ENCODE data around the gene PXN.

PXN gene

DNA sequence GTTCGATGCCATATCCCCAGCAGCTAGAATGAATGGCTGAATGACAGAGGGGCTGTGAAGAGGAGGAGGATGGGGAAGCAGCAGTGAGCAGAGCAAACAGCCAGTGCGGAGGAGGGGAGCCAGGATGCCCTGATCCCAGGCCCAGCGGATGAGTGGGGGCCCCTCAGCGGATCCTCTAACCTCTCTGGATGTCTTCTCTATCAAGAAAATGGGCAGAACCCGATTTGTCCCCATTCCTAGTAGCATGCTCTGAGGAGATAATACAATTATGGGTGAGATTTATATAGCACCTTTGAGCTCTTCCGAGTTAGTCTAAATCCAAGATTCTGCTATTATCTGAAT, 34.6 kb downstream of the PXN start:
- Histone ChIP-seq H3K27me3 (ENCODE audit: insufficient read depth, low read length) (no peaks in the 10 kb centered on the region), H2AFZ (ENCODE audit: low read depth, low read length) (no peak overlapping the region), H3K4me3 (ENCODE audit: low read length) (no peak overlapping the region), H3K4me1 (ENCODE audit: insufficient read depth, low read length) (peaks cover 63% of the 10 kb centered on the region), H3K9me3 (ENCODE audit: low read length) (no peaks in the 10 kb centered on the region), H3K36me3 (ENCODE audit: insufficient read depth, low read length) (no peaks in the 10 kb centered on the region)

DNA sequence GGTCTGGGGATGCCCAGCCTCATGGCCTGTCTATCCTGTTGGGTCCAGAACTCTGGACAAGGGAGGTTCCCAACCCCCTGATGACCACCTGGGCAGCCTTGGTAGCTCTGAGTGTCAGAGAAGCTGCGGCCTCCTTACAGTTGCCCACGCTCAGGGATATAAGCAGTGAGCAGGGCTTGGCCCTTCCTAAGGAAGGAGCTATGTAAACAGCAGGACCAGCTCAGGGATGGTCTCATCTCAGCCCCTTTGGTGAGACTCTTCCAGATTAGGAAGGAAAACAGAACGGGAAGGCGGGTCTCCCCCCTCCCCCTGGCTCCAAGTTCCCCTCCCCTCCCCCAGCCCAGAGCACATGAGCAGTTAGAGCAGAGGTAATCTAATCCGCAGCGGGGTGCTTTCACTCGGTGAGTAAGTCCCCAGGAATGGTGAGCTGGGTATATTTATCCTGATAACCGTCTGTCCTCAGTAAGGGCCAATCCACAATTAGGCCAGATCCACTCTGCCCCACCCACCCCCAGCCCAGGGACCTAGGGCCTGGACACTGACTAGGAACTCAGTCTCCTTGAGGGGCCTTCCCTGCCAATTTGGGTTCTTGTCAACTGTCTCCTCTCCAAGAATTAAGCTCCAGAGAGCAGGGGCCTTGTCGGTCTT, 35.1 kb downstream of the PXN start:
- Histone ChIP-seq H3K4me3 (ENCODE audit: low read length) (no peak overlapping the region), H3K36me3 (ENCODE audit: insufficient read depth, low read length) (no peaks in the 10 kb centered on the region), H2AFZ (ENCODE audit: low read depth, low read length) (no peak overlapping the region), H3K4me1 (ENCODE audit: insufficient read depth, low read length) (peaks cover 63% of the 10 kb centered on the region), H3K27me3 (ENCODE audit: insufficient read depth, low read length) (no peaks in the 10 kb centered on the region), H3K9me3 (ENCODE audit: low read length) (no peaks in the 10 kb centered on the region)

DNA sequence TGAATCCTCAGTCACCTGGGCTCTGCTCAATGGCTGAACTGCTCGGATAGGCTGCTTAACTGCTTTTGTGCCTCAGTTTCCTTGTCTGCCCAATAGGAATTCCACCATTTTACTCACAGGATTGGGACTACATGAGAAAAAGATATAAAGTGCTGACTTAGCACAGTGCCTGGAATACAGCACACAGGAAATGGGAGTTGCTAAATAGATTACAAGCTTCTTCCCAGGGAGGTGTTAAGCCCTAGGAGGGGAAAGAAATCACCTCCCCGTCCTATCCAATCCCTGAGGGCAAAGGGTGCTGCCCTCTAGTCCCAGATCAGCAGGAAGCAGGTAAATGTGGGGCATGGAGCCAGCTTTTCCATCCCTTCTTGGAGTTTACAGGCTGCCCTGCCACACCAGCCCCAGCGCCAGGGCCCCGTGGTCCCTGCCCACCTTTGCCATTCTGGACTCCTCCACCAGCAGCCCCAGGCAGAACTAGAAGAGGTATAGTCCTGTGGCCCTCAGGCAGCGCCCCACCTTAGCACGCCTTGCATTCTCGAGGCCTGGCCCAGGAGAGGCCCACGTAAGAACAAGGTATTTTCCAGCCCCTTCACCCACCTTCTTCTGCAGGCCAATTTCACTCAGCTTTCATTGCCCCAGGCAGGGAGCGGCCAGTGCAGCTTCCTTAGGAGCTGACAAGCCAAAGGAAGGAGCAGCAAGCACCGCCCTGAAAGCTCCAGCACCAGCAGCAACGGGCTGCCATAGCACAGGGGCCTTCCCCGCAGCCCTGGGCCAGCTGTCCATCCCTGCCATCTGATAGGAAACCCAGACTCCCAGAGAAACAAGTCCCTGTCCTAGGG, 35.8 kb downstream of the PXN start:
- Histone ChIP-seq H3K4me1 (ENCODE audit: insufficient read depth, low read length) (peaks cover 61% of the 10 kb centered on the region), H3K36me3 (ENCODE audit: insufficient read depth, low read length) (no peaks in the 10 kb centered on the region), H3K4me3 (ENCODE audit: low read length) (no peak overlapping the region), H3K9me3 (ENCODE audit: low read length) (no peaks in the 10 kb centered on the region), H2AFZ (ENCODE audit: low read depth, low read length) (no peak overlapping the region), H3K27me3 (ENCODE audit: insufficient read depth, low read length) (no peaks in the 10 kb centered on the region)

DNA sequence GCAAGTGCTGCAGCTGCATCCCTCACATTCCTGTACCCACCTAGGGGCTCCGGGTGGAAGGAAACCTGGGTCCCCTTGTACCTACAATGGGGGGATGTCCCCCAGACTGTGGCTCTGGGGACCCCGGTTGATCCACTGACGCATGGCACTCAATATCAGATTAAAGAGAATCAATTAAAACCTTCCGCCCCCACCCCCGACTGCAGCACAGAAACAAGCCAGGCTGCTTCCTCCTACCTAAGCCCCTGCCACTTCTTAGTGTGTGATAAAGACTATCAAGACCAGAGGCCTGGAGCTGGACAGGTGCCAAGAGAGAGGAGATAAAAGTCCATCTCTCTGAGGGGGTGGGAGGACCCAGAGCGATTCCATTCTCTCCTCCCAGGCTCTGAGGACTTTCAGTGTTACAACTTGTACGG, 36.5 kb downstream of the PXN start:
- Histone ChIP-seq H3K36me3 (ENCODE audit: insufficient read depth, low read length) (no peaks in the 10 kb centered on the region), H3K9me3 (ENCODE audit: low read length) (no peaks in the 10 kb centered on the region), H3K4me3 (ENCODE audit: low read length) (no peak overlapping the region), H3K27me3 (ENCODE audit: insufficient read depth, low read length) (no peaks in the 10 kb centered on the region), H2AFZ (ENCODE audit: low read depth, low read length) (no peak overlapping the region), H3K4me1 (ENCODE audit: insufficient read depth, low read length) (peaks cover 56% of the 10 kb centered on the region)

DNA sequence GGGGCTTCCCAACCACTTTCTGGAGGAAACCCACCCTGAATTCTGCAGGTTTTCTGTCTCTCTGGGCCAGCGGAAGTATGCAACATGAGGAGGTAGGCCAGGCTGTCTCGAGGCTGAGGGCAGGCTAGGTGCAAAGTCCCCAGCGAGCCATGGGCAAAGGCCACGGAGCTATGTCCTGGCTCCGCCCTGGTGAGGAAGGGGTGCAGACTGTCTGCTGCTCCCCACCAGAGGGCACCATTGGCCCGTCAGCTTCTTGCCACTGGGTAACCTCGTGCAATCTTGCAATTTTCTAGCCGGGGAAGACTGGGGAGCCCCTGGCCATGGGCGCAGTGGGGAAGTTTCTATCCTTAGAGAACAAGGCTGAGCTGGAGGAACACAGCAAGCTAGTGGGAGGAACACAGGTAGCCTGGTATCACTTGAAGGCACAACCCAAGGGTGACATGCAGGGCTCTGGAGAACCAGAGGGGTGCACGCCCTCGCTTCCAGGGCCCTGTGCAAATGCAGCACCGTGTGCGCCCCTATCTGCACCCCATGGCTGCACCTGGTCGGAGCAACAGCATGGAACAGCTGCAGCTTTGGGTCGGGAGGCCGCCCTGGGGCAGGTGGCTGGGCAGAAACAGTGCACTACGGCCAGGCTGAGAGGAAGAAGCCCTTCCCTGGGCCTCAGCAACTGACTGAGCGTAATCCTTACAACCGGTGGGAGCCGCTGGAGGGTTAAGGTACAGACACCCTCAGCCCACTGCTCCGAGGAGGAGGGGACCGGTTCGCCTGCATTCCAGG, 37.0 kb downstream of the PXN start:
- H3K4me3 ChIP-seq (ENCODE audit: low read length): no peak overlapping the region
- no peaks in the 10 kb centered on the region for H3K9me3 ChIP-seq (ENCODE audit: low read length)
- no peaks in the 10 kb centered on the region for H3K27me3 ChIP-seq (ENCODE audit: insufficient read depth, low read length)
- peaks cover 56% of the 10 kb centered on the region for H3K4me1 ChIP-seq (ENCODE audit: insufficient read depth, low read length)
- no peak overlapping the region for H2AFZ ChIP-seq (ENCODE audit: low read depth, low read length)
- peaks cover 5% of the 10 kb centered on the region for H3K36me3 ChIP-seq (ENCODE audit: insufficient read depth, low read length)

DNA sequence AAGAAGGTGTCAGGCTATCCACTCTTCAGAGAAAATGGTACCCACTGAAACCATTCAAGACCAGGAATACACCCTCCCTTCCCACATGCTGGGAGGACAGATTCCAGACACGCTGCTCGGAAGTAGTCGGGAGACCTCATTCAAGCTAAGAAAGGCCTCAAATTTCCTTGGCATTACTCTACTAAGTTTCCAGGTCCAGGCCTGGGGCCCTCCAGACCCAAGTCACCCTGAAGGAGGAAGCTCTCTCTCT, 37.6 kb downstream of the PXN start:
- H3K36me3 ChIP-seq (ENCODE audit: insufficient read depth, low read length): peaks cover 7% of the 10 kb centered on the region
- no peaks in the 10 kb centered on the region for H3K9me3 ChIP-seq (ENCODE audit: low read length)
- no peak overlapping the region for H2AFZ ChIP-seq (ENCODE audit: low read depth, low read length)
- no peaks in the 10 kb centered on the region for H3K27me3 ChIP-seq (ENCODE audit: insufficient read depth, low read length)
- H3K4me3 ChIP-seq (ENCODE audit: low read length): no peak overlapping the region
- H3K4me1 ChIP-seq (ENCODE audit: insufficient read depth, low read length): peaks cover 55% of the 10 kb centered on the region

DNA sequence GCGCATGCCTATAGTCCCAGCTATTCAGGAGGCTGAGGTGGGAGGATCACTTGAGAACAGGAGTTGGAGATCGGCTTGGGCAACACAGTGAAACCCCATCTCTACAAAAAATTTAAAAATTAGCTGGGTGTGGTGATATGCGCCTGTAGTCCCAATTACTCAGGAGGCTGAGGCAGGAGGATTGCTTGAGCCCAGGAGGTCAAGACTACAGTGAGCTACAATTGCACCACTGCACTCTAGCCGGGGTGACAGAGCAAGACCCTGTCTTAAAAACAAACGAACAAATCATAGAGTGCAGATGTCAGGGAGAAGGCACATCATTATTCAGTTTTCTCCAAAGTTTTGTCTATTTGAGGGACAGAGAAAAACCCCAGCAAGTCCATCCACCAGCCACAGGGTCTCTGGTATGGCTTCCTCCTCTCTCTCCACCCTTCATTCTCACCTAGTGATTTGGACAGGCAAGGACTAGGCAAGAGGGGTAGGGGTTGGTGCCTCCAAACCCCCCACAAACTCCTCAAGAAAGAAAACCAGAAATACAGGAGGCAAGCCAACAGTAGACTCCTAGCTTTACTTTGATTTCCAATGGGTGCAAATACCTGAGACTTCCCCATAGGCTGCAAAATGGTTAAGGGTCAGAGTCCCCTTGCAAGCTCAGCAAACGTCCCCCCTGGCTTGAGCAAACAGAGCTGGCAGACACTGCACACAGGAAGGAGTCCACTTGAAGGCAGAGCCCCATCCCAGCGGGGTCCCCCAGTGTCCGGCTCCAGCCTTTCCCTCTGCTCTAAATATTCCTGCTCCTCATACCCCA, 38.1 kb downstream of the PXN start:
- H3K9me3 ChIP-seq (ENCODE audit: low read length): no peaks in the 10 kb centered on the region
- H3K4me3 ChIP-seq (ENCODE audit: low read length): no peak overlapping the region
- H3K4me1 ChIP-seq (ENCODE audit: insufficient read depth, low read length): peaks cover 50% of the 10 kb centered on the region
- no peak overlapping the region for H2AFZ ChIP-seq (ENCODE audit: low read depth, low read length)
- H3K36me3 ChIP-seq (ENCODE audit: insufficient read depth, low read length): peaks cover 12% of the 10 kb centered on the region
- no peaks in the 10 kb centered on the region for H3K27me3 ChIP-seq (ENCODE audit: insufficient read depth, low read length)

DNA sequence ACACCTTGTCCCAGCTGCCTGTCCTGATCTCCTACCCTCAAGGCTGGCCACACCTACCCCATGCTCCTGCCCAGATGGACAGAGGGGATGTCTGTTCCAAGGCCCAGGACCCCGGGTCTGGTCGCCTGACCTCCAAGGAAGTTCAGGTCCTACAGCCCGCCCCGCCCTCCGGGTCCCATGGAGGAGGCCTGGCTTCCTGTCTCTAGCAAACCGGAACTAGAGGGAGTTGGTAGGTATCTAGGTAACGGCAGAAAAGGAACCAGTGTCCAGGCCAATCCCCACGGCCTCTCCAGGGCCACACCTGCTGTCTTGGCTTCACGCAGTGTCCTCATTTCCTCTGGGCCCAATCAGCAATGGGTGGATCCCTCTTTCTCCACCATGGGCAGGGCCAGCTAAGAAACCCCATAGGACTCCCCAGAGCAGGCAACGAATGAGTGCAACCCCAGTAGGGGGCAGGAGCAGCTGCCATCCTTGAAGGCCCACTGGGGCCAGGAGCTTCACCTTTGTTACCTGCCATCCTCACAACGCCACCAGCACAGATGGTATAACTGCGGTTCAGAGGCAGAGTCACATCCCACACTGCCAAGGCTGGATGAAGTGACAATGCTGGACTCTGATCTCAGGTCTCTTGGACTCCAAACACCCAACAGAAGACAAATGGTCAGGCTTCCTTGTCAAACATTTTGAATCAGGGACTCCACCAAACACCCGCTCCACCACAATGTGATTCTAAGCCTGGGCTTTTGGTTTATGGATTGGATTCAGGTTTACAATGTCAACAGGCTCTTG, 39.5 kb downstream of the PXN start:
- Histone ChIP-seq H3K4me1 (ENCODE audit: insufficient read depth, low read length) (peaks cover 37% of the 10 kb centered on the region), H3K4me3 (ENCODE audit: low read length) (no peak overlapping the region), H3K9me3 (ENCODE audit: low read length) (no peaks in the 10 kb centered on the region), H3K36me3 (ENCODE audit: insufficient read depth, low read length) (peaks cover 24% of the 10 kb centered on the region), H3K27me3 (ENCODE audit: insufficient read depth, low read length) (no peaks in the 10 kb centered on the region), H2AFZ (ENCODE audit: low read depth, low read length) (no peak overlapping the region)

DNA sequence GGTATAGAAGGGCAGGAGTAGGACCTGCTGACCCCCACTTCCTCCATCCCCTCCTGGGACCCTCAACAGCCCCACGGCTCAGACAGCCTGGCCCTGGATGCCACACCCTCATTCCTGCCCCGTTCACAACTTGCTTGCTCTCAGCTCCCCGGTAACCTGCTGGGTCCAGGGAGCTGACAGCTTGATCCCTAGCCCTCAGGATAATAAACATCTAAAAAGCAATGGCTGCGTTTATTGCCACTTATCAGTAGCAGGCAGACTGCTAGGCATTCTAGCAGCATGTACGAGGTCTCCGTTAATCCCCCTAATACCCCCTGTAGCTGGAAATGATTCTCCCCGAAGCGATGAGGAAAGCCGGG, 40.4 kb downstream of the PXN start:
- Histone ChIP-seq H3K36me3 (ENCODE audit: insufficient read depth, low read length) (peaks cover 27% of the 10 kb centered on the region), H2AFZ (ENCODE audit: low read depth, low read length) (no peak overlapping the region), H3K27me3 (ENCODE audit: insufficient read depth, low read length) (no peaks in the 10 kb centered on the region), H3K4me3 (ENCODE audit: low read length) (no peak overlapping the region), H3K9me3 (ENCODE audit: low read length) (no peaks in the 10 kb centered on the region), H3K4me1 (ENCODE audit: insufficient read depth, low read length) (peaks cover 29% of the 10 kb centered on the region)

DNA sequence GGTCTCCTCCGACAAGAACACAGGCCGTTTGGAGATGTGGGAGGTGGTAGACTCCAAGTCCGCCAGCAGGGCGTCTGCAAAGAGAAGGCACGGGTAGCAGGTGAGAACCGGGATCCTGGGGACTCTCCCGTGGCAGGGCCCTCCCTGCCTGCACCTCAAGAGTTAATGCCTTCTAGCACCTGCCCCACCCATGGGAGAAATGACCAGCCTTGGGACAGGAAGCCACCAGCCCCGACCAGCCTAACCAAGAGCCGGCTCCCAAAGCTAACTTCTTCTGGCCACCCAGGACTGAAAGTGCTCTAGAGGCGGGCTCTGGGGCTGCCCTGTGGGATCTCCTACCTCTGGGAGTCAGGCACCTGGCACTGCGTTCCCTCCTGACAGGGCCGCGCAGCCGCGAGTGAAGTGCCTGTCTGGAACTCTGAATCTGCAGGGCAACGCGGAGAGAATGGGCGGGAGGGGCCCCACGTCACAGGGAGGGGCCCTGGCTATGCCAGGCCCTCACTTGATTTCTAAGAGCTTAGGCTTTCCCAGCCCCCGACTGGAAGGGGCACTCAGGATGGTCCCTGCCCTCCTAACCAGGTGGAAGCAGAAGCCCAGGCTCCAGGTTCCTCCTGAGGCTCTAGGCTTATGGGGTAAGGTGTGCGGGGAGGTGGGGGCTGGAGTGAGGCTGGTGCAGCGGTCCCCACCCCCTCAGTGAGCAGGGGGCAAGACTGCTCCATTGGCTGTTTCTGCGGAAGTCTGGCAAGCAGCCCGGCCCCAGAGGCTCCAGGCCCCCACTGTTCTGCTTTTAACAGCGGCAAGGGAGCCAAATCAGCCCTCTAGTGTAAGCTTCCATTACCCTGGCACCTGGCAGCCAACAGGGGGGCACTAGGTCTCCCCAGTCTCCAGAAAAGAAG, 41.0 kb downstream of the PXN start:
- no peaks in the 10 kb centered on the region for H3K27me3 ChIP-seq (ENCODE audit: insufficient read depth, low read length)
- H3K36me3 ChIP-seq (ENCODE audit: insufficient read depth, low read length): peaks cover 29% of the 10 kb centered on the region
- no peak overlapping the region for H3K4me3 ChIP-seq (ENCODE audit: low read length)
- H3K4me1 ChIP-seq (ENCODE audit: insufficient read depth, low read length): peaks cover 22% of the 10 kb centered on the region
- H3K9me3 ChIP-seq (ENCODE audit: low read length): no peaks in the 10 kb centered on the region
- H2AFZ ChIP-seq (ENCODE audit: low read depth, low read length): no peak overlapping the region

DNA sequence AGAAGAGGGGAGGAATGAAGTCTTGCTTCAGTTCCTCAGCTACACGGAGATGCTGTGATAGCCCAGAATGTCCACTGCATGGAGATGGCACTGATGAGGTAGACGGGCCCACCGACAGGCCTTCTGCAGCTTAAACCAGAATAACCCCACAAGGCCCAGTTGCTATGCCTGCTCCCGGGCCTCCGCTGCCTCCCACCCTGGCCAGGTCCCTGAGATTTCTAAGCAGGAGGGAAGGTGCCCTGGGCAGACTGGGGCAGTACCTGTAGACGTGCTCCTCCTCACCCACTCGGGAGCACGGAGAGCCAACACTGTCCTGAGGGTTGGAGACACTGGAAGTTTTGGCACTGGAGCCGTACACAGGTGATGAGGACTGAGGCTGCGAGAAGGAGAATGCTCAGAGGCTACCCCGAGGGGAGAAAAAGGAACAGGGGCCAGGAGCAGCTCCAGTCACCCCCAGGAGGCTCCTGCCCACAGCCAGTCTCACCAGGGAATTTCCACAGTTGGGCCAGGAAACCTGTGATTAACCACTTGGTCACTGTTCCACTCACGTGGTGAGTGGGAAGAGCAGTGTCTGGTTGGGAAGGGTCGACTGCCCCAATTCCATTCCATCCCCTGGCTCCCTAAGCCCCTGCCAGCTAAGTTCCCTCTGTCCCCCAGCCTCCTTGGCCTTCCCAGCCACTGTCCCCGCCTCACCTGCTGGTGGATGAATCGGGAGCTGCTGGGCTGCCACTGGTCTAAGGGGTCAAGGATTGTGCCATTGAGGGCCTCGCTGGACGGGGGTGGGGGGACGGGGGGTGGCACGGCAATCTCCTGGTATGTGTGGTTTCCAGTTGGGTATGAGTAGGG, 41.8 kb downstream of the PXN start:
- Histone ChIP-seq H3K4me1 (ENCODE audit: insufficient read depth, low read length) (peaks cover 14% of the 10 kb centered on the region), H3K9me3 (ENCODE audit: low read length) (no peaks in the 10 kb centered on the region), H3K36me3 (ENCODE audit: insufficient read depth, low read length) (peaks cover 38% of the 10 kb centered on the region), H3K4me3 (ENCODE audit: low read length) (no peak overlapping the region), H2AFZ (ENCODE audit: low read depth, low read length) (no peak overlapping the region), H3K27me3 (ENCODE audit: insufficient read depth, low read length) (no peaks in the 10 kb centered on the region)

Measured in neuron (in vitro differentiated cells).